ENCODE data around the gene DMP1.
"Not testable (repeated sequence)": the region's sequence is repeated elsewhere in the genome, so short reads cannot be mapped to it uniquely, and the experiment has no call there.

DMP1 gene

GRCh38 chr4:87679449-87680169, 29.5 kb downstream of the DMP1 start:
- no peak for DNase-seq (ENCODE audit: low read depth in 2 of 2, low spot score in 1 of 2)

DNA sequence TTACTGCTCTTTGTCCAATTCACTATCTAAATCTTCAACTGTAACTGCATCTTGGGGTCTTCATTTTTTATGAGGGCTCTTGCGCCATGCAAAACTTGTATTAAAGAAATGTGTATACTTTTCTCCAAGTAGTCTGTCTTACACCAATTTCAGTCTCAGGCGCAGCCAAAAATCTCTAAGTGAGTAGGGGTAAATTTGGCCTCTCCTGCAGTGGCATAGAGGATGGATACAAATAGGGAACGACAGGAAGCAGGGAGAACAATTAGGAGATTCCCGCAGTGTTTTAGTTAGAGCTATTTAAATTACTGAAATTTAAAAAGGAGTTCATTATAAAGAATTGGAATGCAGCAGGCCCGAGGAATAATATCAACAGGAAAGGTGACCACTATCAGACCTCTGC, 30.2 kb downstream of the DMP1 start:
- no peak for DNase-seq (ENCODE audit: low read depth in 2 of 2, low spot score in 1 of 2)

DNA sequence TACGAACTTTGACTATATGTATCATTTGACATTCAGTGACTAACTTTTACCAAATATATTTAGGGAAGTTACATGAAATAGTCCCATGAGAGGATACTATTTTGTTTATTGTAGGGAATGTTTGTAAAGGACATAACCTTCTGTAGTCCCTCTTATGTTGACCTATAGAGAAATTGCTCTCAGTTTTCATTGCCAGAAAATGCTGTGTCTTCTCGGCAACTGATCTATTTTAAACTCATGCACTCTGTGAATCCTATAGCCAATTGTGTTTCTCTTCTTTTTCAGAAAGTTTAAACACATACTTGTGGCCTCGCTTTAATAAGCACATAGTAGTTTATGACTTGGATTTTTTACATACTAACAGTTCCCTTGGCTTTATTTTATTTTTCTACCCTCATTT, 38.2 kb downstream of the DMP1 start:
- no peak for DNase-seq (ENCODE audit: low read depth in 2 of 2, low spot score in 1 of 2)

DNA sequence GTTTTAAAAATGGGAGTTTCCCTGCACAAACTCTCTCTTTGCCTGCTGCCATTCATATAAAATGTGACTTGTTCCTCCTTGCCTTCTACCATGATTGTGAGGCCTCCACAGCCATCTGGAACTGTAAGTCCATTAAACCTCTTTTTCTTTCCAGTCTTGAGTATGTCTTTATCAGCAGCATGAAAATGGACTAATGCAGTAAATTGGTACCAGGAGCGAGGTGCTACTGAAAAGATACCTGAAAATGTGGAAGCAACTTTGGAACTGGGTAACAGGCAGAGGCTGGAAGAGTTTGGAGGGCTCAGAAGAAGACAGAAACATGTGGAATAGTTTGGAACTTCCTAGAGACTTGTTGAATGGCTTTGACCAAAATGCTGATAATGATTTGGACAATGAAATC, 40.9 kb downstream of the DMP1 start:
- not testable (repeated sequence) for DNase-seq (ENCODE audit: low read depth in 2 of 2, low spot score in 1 of 2)

DNA sequence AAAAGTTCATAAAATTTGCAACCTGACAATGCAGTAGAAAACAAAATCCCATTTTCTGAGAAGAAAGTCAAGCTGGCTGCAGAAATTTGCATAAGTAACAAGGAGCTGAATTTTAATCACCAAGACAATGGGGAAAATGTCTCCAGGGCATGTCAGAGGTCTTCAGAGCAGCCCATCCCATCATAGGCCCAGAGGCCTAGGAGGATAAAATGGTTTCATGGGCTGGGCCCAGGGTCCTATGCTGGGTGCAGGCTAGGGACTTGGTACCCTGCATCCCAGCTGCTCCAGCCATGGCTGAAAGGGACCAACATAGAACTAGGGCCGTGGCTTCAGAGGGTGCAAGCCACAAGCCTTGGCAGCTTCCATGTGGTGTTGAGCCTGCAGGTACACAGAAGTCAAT, 42.0 kb downstream of the DMP1 start:
- DNase-seq (ENCODE audit: low read depth in 2 of 2, low spot score in 1 of 2) = not testable (repeated sequence)

GRCh38 chr4:87697272-87697671, 47.2 kb downstream of the DMP1 start:
- no peak for DNase-seq (ENCODE audit: low read depth in 2 of 2, low spot score in 1 of 2)

DNA sequence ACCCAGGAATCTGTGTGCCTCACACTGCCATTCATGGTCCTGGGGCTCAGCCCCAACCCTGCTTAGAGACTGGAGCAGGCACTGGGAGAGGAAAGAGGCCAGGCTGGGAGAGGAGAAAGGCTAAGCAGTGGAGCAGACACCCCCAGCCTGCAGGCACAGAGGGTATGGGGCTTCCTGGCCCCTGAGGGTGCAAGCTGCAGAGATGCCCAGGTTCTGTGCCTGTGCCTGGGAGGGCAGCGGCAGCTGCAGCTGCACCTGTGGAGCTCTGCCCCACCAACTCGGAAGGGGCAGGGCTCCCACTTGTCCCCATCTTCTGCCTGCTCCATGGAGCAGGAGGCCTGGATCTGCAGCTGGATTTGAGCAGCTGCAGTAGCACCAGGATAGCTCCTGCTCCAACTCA, 47.9 kb downstream of the DMP1 start:
- DNase-seq (ENCODE audit: low read depth in 2 of 2, low spot score in 1 of 2) = no peak

DNA sequence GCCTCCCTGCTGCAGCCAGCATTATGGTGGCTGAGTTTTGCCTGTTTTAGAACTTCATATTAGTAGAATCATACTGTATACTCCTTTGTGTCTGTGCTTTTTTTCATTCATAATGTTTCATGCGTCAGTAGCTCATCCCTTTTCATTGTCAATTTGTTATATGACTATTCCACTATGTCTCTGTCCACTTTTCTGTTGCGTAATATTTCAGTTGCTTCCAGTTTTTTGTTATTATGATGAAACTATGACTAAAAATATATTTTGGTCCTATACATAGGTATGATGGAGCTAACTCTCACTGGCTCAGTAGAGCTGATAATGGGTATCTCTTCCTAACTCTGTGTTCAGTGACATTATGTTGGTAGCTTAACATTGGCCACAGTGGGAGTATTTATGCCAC, 48.3 kb downstream of the DMP1 start:
- DNase-seq (ENCODE audit: low read depth in 2 of 2, low spot score in 1 of 2) = no peak

- DNase-seq (ENCODE audit: low read depth in 2 of 2, low spot score in 1 of 2) = no peak
Observed at GRCh38 chr4:87704001-87704400, 53.9 kb downstream of the DMP1 start.

- no peak for DNase-seq (ENCODE audit: low read depth in 2 of 2, low spot score in 1 of 2)
Observed at GRCh38 chr4:87707279-87707918, 57.3 kb downstream of the DMP1 start.
